Hypothalamus (tissue), 51 donors: ENCODE measurements around the gene NAP1L5.

Experiments
- DNase-seq, 51 donors: peaks; one replicate each; lab custom pipeline; 2025; lab: John Stamatoyannopoulos, UW

The NAP1L5 gene

GRCh38 chr4:88722828-88723227 lies 25.2 kb upstream of the NAP1L5 start:
- DNase-seq: no peak

DNA sequence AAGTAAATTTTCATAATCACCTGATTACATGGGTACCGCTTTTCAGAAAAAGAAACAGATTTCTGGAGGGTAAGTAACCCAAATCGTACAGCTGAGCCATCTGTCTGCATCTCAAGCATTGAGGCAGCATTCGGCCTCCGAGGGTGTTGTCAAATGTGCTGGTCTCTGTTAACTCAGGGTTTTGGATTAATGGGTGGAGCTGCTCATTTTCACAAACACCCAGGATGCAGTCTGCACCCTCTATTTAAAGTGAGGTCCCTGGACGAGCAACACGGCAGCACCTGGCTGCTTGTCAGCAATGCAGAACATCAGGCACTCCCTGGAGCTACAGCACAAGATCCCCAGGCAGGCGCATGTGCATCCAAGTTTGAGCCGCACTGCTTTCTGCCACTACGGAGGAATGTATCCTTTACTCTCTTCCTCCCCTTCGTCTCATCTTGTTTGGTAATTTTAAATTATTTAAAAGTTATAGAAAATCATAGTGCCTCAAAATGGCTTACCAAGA lies 24.7 kb upstream of the NAP1L5 start:
- no peak for DNase-seq

DNA sequence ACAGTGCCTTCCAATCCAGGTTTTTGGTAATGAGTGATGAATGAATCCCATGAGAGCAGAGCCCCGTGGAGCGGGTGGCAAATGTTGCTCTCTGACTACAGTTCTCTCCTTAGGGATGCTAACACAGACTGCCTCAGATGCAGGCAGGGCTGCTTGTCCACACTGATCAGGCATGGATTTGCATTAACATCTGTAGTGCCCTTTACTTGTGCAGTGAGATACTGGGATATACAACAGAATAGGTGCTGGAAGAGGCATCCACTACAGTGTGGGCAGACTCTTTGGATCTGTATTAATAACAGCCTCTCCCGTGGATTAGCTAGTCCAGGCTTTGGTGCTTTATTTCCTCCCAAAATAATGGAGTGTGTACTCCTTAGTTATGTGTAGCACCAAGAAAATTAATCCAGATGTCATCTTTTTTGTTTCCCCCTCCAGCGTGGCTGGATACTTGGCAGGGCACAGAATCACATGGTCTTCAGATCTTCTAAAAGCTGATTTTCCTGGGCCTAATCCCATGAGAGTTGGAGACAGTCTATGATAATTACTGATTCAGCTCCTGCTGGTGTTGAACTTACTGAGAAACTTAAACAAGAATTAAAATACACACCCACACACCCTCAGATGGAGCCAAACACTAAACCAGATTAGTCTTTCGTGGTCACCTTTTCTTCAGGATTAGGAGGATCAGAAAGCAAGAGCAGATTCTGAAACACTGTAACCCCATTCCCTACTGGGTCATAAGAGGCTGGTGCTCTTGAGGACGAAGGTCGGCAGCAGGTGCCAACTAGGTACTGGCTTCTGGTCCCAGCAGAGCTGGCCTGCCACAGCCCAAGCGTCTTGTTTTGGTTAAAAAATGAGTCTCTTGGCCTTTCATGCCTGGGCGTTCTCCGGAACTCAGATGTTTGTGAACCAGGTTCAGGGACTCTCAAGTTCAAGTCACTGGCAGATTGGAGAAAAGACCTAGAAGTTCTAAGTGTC lies 23.1 kb upstream of the NAP1L5 start:
- DNase-seq: peak in 1 of 51 donors; percentile 12

DNA sequence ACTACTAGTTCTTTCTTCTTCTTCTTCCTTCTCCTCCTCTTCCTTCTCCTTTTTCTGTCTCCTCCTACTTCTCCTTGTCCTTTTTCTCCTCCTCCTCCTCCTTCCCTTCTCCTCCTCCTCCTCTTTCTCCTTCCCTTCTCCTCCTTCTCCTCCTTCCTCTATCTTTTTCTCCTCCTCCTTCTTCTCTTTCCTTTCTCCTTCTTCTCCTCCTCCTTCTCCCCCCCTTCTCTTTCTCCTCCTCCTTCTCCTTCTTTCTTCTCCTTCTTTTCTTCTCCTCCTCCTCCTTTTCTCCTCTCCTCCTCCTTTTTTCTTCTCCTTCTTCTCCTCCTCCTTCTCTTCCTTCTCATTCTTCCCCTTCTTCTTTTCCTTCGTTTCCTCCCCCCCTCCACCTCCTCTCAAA lies 21.8 kb upstream of the NAP1L5 start:
- DNase-seq: no peak

- no peak for DNase-seq
Measured at GRCh38 chr4:88718098-88718497, 20.5 kb upstream of the NAP1L5 start.

DNA sequence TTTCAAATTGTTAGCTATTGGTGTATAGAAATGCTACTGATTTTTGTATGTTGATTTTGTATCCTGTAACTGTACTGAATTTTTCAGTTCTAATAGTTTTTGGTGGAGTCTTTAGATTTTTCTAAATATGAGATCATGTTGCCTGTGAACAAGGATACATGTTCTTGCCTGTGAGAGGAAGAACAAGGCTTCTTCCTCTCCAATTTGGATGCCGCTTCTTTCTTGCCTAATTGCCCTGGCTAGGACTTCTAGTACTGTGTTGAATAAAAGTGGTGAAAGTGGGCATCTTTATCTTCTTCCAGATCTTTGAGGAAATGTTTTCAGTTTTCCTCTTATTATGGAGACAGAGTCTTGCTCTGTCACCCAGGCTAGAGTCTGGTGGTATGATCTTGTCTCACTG lies 16.2 kb upstream of the NAP1L5 start:
- DNase-seq: no peak

DNA sequence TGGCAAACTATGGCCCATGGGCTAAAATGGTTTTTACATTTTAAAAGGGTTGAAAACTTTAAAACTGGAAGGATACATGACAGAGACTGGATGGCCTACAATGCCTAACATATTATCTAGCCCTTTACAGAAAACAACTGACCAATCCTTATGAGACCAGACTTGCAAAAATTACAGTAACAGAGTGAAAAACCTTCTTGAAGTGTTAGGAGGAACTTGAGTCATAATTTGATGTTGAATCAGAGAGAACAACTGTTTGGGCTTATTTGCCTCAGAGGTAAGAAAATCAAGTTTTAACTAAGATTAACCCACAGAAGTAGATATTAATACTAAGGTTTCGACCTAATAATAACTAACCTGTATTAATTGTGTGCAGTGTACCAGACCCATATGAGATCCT lies 12.4 kb upstream of the NAP1L5 start:
- no peak for DNase-seq

DNA sequence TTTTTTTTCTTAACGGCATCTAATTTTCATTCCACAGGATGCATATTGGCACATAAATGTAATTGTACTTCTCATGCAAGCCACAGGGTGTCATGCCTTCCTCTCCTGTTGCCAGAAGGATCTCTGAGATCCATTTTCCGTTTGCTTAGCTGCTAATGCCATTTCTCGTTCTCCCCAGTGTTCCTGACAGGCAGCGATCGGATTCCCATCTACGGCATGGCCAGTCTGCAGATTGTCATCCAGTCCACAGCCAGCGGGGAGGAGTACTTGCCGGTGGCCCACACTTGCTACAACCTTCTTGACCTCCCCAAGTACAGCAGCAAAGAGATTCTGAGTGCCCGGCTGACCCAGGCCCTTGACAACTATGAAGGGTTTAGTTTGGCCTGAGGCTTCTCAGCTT lies 8.9 kb upstream of the NAP1L5 start:
- DNase-seq: peak in 25 of 51 donors; percentile 4 to 78 (median 26)

GRCh38 chr4:88705805-88706492 lies 8.3 kb upstream of the NAP1L5 start:
- DNase-seq: peak in 1 of 51 donors; percentile 67

DNA sequence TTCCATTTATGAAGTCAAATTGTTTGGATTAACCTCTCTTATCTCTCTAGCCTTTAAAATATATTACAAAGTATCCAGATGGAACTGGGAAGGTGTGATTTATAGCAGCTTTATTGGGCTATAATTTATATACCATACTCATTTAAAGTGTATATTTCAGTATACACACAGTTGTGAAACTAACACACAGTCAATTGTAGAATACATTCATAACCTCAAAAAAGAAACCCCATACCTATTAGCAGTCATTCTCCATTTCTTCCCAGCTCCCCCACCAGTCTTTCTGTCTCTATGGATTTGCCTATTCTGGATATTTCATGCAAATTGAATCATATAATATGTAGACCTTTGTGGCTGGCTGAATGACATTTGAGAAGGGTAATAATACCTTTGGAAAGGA lies 7.6 kb upstream of the NAP1L5 start:
- DNase-seq: no peak

GRCh38 chr4:88702782-88703181 lies 5.2 kb upstream of the NAP1L5 start:
- no peak for DNase-seq

DNA sequence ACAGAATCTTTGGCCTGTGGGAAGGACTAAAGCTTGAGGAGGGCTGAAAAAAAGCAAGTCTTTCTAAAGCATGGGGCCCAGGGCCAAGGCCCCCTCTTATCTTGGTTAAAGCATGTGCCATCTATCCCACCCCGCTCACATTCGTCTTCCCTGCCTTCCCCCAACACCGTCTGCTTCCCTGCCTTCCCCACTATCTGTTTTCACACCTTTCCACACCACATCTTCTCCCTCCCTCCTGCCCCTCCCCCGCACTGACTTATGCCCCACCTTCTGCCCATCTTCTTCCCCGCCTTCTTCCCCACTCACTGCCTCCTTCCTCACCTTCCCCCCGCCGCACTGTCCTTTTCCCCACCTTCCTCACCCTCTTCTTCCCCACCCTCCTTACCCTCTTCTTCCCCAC lies 890 bp upstream of the NAP1L5 start:
- no peak for DNase-seq

- DNase-seq: peak in 18 of 51 donors; percentile 2 to 38 (median 16)
Measured at GRCh38 chr4:88697141-88697540, 488 bp downstream of the NAP1L5 start.

- DNase-seq: no peak
Measured at GRCh38 chr4:88696630-88697029, 999 bp downstream of the NAP1L5 start.

- no peak for DNase-seq
Measured at GRCh38 chr4:88693792-88694191, 3.8 kb downstream of the NAP1L5 start.

GRCh38 chr4:88690355-88690754 lies 7.3 kb downstream of the NAP1L5 start:
- no peak for DNase-seq

- no peak for DNase-seq
Measured at GRCh38 chr4:88681209-88681608, 16.4 kb downstream of the NAP1L5 start.

DNA sequence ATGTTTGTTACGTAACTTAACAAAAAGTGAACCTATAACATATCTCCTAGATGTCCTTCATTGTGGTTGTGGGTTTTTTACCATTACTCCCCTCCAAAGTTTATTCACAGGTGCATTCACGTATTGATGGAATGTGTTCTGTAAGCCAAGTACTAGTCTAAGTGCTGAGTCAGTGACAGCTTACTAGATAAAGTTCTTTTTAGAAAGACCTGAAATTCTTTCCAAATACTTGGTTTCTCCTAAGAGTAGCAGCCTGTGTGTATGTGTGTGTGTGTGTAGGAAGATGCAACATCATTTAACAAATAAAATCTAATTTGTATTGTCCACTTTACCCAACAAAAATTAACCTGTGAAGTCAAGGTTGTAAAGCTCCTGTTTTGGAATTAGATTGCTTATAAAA lies 22.1 kb downstream of the NAP1L5 start:
- no peak for DNase-seq

- DNase-seq: no peak
Measured at GRCh38 chr4:88674979-88675378, 22.6 kb downstream of the NAP1L5 start.

DNA sequence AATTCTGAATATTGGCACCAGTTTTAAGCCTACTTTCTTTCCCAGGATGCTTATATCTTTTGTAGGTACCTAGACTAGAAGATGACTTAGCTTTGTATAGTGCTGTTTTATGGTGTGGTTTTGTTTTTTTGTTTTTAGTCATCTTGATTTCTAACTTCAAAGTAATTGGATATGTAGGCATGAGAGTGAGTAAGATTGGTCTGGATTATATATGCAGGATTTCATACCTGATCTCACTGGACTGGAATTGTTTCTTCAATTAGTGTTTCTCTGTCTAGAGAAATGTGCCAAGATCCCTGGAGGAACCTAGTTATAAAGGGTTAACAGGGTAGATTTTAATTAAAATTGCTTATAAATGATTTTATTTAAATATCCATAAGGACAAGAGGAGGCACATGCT lies 23.1 kb downstream of the NAP1L5 start:
- no peak for DNase-seq

- DNase-seq: no peak
Measured at GRCh38 chr4:88673886-88674285, 23.7 kb downstream of the NAP1L5 start.

DNA sequence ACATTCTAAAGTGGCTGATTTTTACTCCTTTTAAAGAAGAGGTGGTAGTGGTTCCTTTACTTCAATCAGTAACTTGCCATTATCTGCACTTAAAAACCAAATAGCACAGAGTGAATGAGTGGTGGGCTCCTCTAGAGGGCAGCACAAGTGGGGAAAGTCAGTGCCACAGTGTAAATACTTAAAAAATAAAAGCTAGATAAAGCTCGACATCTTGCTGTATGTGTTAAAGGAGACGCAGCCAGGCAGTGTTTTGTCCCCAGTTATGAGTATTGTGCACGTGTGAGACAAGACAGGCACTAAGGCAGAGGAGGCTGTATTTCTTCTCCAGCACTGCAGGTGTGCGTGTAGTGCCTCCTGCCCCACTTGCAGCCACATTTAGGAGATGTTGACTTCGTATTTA lies 24.6 kb downstream of the NAP1L5 start:
- peak in 6 of 51 donors; percentile 3 to 20 (median 6) for DNase-seq
